RPMI8226 (cell line): Measurements from ENCODE around the gene RALY.

ENCODE experiments used
- DNase-seq: peaks from one replicate; pipeline ENCODE4 v3.0.0-alpha.2; 2015

Gene RALY

GRCh38 chr20:34084227-34084923 is 90.7 kb downstream of the RALY start:
- no peak for DNase-seq

GRCh38 chr20:34085544-34086040 is 91.9 kb downstream of the RALY start:
- DNase-seq = no peak

GRCh38 chr20:34088305-34089174 is 94.8 kb downstream of the RALY start:
- no peak for DNase-seq

- DNase-seq = no peak
These were observed 95.4 kb downstream of the RALY start for GRCh38 chr20:34089175-34089479.

GRCh38 chr20:34089655-34090345 is 96.1 kb downstream of the RALY start:
- DNase-seq = no peak

- no peak for DNase-seq
These were observed 96.9 kb downstream of the RALY start for GRCh38 chr20:34090645-34091044.

GRCh38 chr20:34091637-34092200 is 98.0 kb downstream of the RALY start:
- DNase-seq = no peak

GRCh38 chr20:34093895-34094294 is 100.2 kb downstream of the RALY start:
- DNase-seq = no peak

- DNase-seq = no peak
These were observed 102.1 kb downstream of the RALY start for GRCh38 chr20:34095825-34096224.

GRCh38 chr20:34096699-34097444 is 103.2 kb downstream of the RALY start:
- no peak for DNase-seq

GRCh38 chr20:34098570-34098969 is 104.9 kb downstream of the RALY start:
- no peak for DNase-seq

- DNase-seq = no peak
These were observed 106.0 kb downstream of the RALY start for GRCh38 chr20:34099675-34100074.

GRCh38 chr20:34100576-34100975 is 106.9 kb downstream of the RALY start:
- DNase-seq = no peak

GRCh38 chr20:34102342-34102741 is 108.6 kb downstream of the RALY start:
- DNase-seq = no peak

- no peak for DNase-seq
These were observed 110.3 kb downstream of the RALY start for GRCh38 chr20:34104059-34104458.

GRCh38 chr20:34105978-34106675 is 112.4 kb downstream of the RALY start:
- DNase-seq = no peak

- DNase-seq = no peak
These were observed 115.0 kb downstream of the RALY start for GRCh38 chr20:34108616-34109174.

- DNase-seq = no peak
These were observed 115.7 kb downstream of the RALY start for GRCh38 chr20:34109442-34109841.

GRCh38 chr20:34110025-34110744 is 116.5 kb downstream of the RALY start:
- DNase-seq = no peak

- DNase-seq = peak; percentile 44
These were observed 117.3 kb downstream of the RALY start for GRCh38 chr20:34110745-34111641.
